WTC11 (cell line): ENCODE results near the gene TBX2.

ENCODE experiments used
- CREB1 ChIP-seq: sonication (generic); formaldehyde crosslinking; IDR thresholded peaks from 2 replicates; pipeline ENCODE4 v1.8.0; 2023; ENCODE audit warnings: mild to moderate bottlenecking, missing genetic modification reagents
- FOXJ3 ChIP-seq: sonication (generic); formaldehyde crosslinking; IDR thresholded peaks from 2 replicates; pipeline ENCODE4 v1.9.0; 2021; ENCODE audit warnings: missing genetic modification reagents, mild to moderate bottlenecking, borderline replicate concordance
- FOXK1 ChIP-seq: sonication (generic); formaldehyde crosslinking; IDR thresholded peaks from 2 replicates; pipeline ENCODE4 v1.8.0; 2022; ENCODE audit warnings: mild to moderate bottlenecking, moderate library complexity, missing genetic modification reagents
- FOXP1 ChIP-seq: sonication (generic); formaldehyde crosslinking; IDR thresholded peaks from 2 replicates; pipeline ENCODE4 v1.8.0; 2022; ENCODE audit warnings: missing genetic modification reagents, mild to moderate bottlenecking, moderate library complexity, borderline replicate concordance
- TP53 ChIP-seq: sonication (generic); formaldehyde crosslinking; IDR thresholded peaks from 2 replicates; pipeline ENCODE4 v1.8.1; 2023; ENCODE audit warnings: mild to moderate bottlenecking, missing genetic modification reagents
- ZNF232 ChIP-seq: sonication (generic); formaldehyde crosslinking; IDR thresholded peaks from 2 replicates; pipeline ENCODE4 v1.8.0; 2022; ENCODE audit warnings: mild to moderate bottlenecking, missing genetic modification reagents
- ZNF416 ChIP-seq: fragments of 250-450 bp; sonication (Bioruptor Pico); IDR thresholded peaks from 2 replicates; pipeline ENCODE4 v1.9.0; 2021; ENCODE audit warnings: mild to moderate bottlenecking, inconsistent platforms
- TF ChIP-seq, protein P1 (sequence below): sonication (generic); formaldehyde crosslinking; IDR thresholded peaks from 2 replicates; pipeline ENCODE4 v1.8.0; 2022; ENCODE audit warnings: mild to moderate bottlenecking, missing genetic modification reagents
- TF ChIP-seq, protein P2 (sequence below): sonication (generic); formaldehyde crosslinking; conservative IDR thresholded peaks from 2 replicates; pipeline ENCODE4 v1.8.1; 2022; ENCODE audit warnings: mild to moderate bottlenecking, missing genetic modification reagents
- TF ChIP-seq, protein P3 (sequence below): sonication (generic); formaldehyde crosslinking; IDR thresholded peaks from 2 replicates; pipeline ENCODE4 v1.8.1; 2023; ENCODE audit warnings: mild to moderate bottlenecking, missing genetic modification reagents, moderate library complexity
- TF ChIP-seq, protein P4 (sequence below): fragments of 200-600 bp; IDR thresholded peaks from 2 replicates; pipeline ENCODE4 v1.8.0; 2022; ENCODE audit warnings: antibody characterized with exemption

DNA sequence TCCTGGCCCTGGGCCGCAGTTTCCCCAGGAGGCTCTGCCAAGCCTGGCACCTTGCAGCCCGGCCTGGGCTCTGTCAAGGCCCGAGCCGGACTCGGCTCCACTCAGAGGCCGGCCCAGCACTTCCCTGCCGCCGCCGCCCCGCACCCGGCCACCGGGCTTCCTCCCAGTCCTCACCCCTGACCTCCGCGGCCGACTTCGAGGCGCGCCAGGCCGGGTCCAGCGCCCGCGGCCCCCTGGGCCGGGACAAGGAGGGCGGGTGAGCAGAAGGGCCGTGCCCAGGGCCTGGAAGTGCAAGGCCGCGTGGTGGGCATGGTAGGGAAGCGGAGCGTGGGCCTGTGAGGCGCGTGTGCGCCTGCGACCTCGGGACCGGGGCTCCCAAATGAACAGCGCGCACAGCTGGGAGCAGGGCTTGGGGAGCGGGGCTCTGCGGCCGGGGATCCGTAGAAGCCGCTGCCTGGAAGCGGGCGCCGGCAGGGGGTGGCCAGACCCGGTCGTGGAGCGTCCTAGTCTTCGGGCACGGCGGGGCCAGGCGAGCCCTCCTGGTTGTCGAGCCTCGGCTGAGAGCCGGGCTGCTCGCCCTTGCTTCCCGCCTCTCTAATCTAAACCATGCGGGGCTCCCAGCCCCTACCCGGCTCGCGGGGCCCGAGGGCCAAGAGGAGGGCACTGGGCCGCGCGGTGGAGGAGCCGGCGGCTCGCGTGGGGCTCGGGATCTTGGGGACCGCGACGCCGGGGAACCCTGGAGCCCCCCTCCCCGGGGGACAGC, 52.1 kb downstream of the TBX2 start:
- TF ChIP-seq, protein P1, sequence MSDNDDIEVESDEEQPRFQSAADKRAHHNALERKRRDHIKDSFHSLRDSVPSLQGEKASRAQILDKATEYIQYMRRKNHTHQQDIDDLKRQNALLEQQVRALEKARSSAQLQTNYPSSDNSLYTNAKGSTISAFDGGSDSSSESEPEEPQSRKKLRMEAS (CRISPR knock-in tag): 0 out of 2 replicates have a peak, but pooled peaks have one; percentile 36
- TF ChIP-seq ZNF416 (CRISPR knock-in tag) (no peak), FOXP1 (CRISPR knock-in tag) (no peak), FOXJ3 (CRISPR knock-in tag) (no peak), ZNF232 (CRISPR knock-in tag) (no peak), FOXK1 (CRISPR knock-in tag) (no peak), TP53 (no peak), CREB1 (CRISPR knock-in tag) (no peak)
- TF ChIP-seq, protein P2, sequence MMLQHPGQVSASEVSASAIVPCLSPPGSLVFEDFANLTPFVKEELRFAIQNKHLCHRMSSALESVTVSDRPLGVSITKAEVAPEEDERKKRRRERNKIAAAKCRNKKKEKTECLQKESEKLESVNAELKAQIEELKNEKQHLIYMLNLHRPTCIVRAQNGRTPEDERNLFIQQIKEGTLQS (CRISPR knock-in tag): no peak
- TF ChIP-seq, protein P3, sequence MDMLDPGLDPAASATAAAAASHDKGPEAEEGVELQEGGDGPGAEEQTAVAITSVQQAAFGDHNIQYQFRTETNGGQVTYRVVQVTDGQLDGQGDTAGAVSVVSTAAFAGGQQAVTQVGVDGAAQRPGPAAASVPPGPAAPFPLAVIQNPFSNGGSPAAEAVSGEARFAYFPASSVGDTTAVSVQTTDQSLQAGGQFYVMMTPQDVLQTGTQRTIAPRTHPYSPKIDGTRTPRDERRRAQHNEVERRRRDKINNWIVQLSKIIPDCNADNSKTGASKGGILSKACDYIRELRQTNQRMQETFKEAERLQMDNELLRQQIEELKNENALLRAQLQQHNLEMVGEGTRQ (CRISPR knock-in tag): no peak
- TF ChIP-seq, protein P4, sequence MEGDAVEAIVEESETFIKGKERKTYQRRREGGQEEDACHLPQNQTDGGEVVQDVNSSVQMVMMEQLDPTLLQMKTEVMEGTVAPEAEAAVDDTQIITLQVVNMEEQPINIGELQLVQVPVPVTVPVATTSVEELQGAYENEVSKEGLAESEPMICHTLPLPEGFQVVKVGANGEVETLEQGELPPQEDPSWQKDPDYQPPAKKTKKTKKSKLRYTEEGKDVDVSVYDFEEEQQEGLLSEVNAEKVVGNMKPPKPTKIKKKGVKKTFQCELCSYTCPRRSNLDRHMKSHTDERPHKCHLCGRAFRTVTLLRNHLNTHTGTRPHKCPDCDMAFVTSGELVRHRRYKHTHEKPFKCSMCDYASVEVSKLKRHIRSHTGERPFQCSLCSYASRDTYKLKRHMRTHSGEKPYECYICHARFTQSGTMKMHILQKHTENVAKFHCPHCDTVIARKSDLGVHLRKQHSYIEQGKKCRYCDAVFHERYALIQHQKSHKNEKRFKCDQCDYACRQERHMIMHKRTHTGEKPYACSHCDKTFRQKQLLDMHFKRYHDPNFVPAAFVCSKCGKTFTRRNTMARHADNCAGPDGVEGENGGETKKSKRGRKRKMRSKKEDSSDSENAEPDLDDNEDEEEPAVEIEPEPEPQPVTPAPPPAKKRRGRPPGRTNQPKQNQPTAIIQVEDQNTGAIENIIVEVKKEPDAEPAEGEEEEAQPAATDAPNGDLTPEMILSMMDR: no peak
